Mononuclear cell (primary cell): ENCODE measurements around the gene APOBEC2. TPM values are rescaled to one million over a fixed set of nuclear protein-coding genes. Genes with fewer than 3 reads are reported as not detected.

Experiments
- H3K27me3 ChIP-seq: 2 replicates; pipeline ENCODE4 v1.6.0; 2011; ENCODE audit warnings: low read length, control low read depth; ENCODE audit not compliant: insufficient read depth
- H3K4me1 ChIP-seq: 2 replicates; pipeline ENCODE4 v1.5.1; 2011; ENCODE audit warnings: mild to moderate bottlenecking, low read length, control low read depth; ENCODE audit not compliant: insufficient read depth
- H3K4me3 ChIP-seq: 2 replicates; pipeline ENCODE4 v1.5.1; 2011; ENCODE audit warnings: mild to moderate bottlenecking, low read length, moderate library complexity
- H3K9me3 ChIP-seq: 2 replicates; pipeline ENCODE4 v1.5.1; 2011; ENCODE audit warnings: low read depth, mild to moderate bottlenecking, control low read depth, low read length
- total RNA-seq: library from RNA; depleted of rRNA; stranded (reverse); fragments of >200 nt; gene quantifications from one replicate; pipeline ENCODE4 v1.2.3, GENCODE V29; 2012

The APOBEC2 gene
- total RNA-seq, 1 donor, result not detected

DNA sequence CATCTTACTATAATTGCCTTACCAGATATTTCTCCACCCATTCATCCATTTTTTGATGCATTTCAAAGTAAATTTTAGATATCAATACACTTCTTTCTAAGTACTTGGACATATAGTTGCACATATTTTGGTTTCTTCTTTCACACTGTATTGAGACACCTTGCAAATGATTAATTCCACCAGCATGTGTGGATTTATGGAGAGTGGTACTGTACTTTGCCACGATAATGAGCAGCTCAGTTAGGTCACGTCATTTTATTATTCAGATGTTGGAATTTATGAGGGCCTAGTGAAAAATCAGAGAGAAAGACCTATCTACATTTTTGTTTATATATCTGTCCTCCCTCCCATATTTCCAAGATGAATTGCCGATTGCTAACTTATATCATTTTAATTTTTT lies 25.1 kb downstream of the APOBEC2 start:
- peaks cover 38% of the 10 kb centered on the region for H3K4me1 ChIP-seq
- no peak overlapping the region for H3K4me3 ChIP-seq
- no peaks in the 10 kb centered on the region for H3K27me3 ChIP-seq
- H3K9me3 ChIP-seq, result no peaks in the 10 kb centered on the region

DNA sequence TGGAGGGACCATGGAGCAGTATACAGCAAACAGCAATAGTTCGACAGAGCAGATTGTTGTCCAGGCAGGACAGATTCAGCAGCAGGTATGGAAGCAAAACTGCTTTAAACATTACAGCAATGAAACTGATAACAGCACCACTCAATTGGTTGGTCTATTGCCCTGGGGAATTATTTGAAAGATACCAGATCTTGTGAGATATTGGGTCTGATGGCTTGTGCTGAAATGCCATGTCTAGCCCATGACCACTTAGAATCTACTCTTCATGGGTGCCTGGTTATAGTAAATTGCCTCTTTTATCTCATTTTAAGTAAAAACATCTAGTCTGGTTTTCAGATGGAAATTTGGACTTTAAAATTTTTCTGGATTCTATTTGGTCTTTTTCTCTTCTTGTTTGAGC lies 26.1 kb downstream of the APOBEC2 start:
- Histone ChIP-seq H3K4me3 (no peak overlapping the region), H3K9me3 (no peaks in the 10 kb centered on the region), H3K4me1 (peaks cover 36% of the 10 kb centered on the region), H3K27me3 (no peaks in the 10 kb centered on the region)

GRCh38 chr6:41080621-41081020 lies 27.6 kb downstream of the APOBEC2 start:
- Histone ChIP-seq H3K27me3 (no peaks in the 10 kb centered on the region), H3K4me3 (no peak overlapping the region), H3K9me3 (no peaks in the 10 kb centered on the region), H3K4me1 (peaks cover 23% of the 10 kb centered on the region)

GRCh38 chr6:41083072-41083471 lies 30.1 kb downstream of the APOBEC2 start:
- Histone ChIP-seq H3K27me3 (no peaks in the 10 kb centered on the region), H3K9me3 (no peaks in the 10 kb centered on the region), H3K4me3 (no peak overlapping the region), H3K4me1 (peaks cover 17% of the 10 kb centered on the region)

DNA sequence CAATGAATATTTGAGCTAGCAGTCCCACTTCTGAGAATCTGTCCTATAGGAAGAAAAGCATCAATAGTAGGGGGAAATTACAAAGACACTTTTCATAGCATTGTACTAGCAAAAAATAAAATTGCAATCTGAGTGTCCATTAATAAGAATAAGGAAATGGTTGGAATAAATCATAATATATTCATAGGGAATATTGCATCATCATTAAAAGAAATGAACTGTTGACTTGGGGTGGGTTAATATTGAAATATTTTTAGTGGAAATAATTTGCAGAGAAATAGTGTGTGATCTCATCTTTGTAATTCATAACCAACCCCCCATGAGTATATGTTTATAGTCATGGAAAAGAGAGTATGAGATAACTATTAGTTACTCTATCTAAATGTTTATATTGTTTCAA lies 32.2 kb downstream of the APOBEC2 start:
- Histone ChIP-seq H3K27me3 (no peaks in the 10 kb centered on the region), H3K9me3 (no peaks in the 10 kb centered on the region), H3K4me3 (no peak overlapping the region), H3K4me1 (peaks cover 12% of the 10 kb centered on the region)

DNA sequence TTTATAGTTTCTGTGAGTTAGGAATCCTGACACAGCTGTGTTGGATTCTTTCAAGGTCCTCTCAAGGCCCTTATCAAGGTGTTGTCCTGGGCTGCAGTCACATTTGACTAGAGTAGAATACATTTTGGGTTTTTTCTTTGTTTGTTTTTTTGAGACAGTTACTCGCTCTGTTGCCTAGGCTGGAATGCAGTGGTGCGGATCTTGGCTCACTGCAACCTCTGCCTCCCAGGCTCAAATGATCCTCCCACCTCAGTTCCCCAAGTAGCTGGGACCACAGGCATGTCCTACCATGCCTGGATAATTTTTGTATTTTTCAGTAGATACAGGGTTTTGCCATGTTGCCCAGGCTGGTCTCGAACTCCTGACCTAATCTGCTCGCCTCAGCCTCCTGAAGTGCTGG lies 35.4 kb downstream of the APOBEC2 start:
- Histone ChIP-seq H3K4me3 (no peak overlapping the region), H3K27me3 (no peaks in the 10 kb centered on the region), H3K9me3 (no peaks in the 10 kb centered on the region), H3K4me1 (no peaks in the 10 kb centered on the region)

GRCh38 chr6:41090841-41091761 lies 38.1 kb downstream of the APOBEC2 start:
- Histone ChIP-seq H3K4me1 (no peaks in the 10 kb centered on the region), H3K27me3 (no peaks in the 10 kb centered on the region), H3K4me3 (no peak overlapping the region), H3K9me3 (no peaks in the 10 kb centered on the region)

- Histone ChIP-seq H3K9me3 (no peaks in the 10 kb centered on the region), H3K4me3 (no peak overlapping the region), H3K27me3 (no peaks in the 10 kb centered on the region), H3K4me1 (no peaks in the 10 kb centered on the region)
These were observed 39.6 kb downstream of the APOBEC2 start for GRCh38 chr6:41092421-41093140.

DNA sequence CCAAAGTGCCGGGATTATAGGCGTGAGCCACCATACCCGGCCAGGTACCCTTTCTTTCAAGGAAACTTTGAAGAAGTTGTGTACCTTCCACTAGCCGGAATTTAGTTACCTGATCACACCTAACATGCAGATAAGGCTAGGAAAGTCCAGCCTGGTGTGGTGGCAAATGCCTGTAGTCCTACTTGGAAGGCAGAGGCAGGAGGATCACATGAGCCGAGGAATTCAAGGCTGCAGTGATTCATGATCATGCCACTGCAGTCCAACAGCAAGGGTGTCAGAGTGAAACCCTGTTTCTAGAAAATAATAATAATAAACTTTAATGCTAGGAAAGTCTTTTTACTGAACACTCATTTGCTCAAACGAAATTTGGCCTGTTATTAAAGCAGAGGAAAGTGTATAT lies 40.7 kb downstream of the APOBEC2 start:
- Histone ChIP-seq H3K4me1 (no peaks in the 10 kb centered on the region), H3K4me3 (no peak overlapping the region), H3K9me3 (no peaks in the 10 kb centered on the region), H3K27me3 (no peaks in the 10 kb centered on the region)

DNA sequence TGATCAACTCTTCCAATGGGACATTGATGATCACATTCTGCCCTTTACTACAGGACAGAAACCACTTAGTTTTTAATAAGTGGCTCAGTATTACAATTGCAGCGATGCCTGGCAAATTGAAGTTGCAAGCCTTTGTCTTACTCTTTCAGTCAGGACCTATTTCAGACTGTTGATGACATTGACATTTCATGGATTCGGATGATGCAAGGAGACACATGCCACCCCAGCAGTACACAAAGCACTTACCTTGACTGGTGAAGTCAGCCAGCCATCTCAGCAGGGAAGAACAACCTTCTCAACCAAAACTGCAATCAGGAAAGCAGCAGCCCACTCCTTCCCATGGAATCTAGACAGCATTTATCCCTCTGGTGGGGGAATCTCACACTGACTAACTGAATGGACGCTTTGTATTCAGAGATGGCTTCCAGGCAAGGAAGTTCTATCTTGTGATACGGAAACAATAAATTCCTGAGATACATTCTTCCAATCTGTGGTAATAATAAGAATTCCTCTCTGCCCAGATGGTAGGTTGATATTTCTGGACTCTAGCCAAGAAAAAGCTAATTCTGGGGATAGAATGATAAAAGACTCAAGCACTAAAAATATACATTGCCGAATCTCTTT lies 44.6 kb downstream of the APOBEC2 start:
- H3K9me3 ChIP-seq, result no peaks in the 10 kb centered on the region
- H3K4me1 ChIP-seq, result no peaks in the 10 kb centered on the region
- no peaks in the 10 kb centered on the region for H3K27me3 ChIP-seq
- no peak overlapping the region for H3K4me3 ChIP-seq

DNA sequence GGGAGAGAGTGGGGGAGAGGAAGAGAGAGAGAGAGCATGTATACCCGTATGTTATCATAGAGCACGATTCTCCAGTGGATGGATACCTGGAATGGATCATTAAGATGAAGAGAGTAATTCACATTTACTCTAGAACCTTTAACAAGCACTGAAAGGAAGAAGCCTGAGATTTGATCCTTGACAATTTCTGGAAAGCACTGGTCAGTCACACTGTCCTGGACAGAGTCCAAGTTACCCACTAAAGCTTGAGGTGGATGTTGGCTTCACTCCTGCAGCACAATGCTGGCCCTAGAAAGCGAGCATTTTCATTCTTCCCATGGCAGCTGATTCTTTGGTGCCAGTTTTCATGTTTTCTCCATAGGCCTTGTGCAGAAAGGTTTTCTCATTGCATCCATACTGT lies 45.4 kb downstream of the APOBEC2 start:
- H3K9me3 ChIP-seq, result no peaks in the 10 kb centered on the region
- H3K4me3 ChIP-seq, result no peak overlapping the region
- no peaks in the 10 kb centered on the region for H3K27me3 ChIP-seq
- H3K4me1 ChIP-seq, result no peaks in the 10 kb centered on the region

DNA sequence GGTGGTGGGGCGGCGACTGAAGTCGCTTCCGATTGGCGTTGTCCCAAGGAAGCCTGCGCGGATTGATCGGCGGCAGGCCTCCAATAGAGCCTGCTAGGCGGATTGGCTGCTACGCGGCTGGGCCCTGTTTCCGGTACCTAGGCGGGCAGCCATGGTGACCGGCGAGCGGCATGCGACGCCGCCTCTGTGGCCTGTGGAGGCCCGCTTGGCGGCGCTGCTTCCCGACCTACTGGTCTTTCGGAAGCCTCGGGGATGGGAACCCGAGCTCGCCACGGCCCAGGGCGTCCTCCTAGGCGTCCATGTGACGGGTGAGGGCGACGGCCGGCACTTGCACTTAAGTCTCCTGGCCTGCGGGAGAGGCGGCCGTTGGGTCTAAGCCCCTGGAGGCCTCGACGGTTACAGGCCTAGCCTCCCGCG lies 47.9 kb downstream of the APOBEC2 start:
- Histone ChIP-seq H3K4me3 (no peak overlapping the region), H3K4me1 (no peaks in the 10 kb centered on the region), H3K27me3 (no peaks in the 10 kb centered on the region), H3K9me3 (no peaks in the 10 kb centered on the region)

DNA sequence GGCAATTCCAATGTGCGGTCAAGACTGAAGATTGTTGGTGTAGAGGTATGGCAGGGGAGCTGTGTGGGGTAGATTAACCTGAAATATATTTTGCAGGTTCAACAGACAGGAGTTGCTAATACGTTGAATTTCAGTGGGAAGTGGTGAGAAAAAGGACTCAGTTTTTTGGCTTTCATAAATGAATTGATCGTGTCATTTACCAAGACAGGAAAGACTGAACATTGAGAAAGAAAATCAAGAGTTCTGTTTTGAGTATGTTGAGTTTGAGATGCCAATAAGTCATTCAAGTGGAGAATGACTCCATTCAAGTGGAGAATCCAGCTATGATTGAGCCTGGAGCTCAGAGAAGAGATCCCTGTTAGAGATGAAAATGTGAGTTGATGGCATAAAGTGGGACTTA lies 50.8 kb downstream of the APOBEC2 start:
- Histone ChIP-seq H3K27me3 (no peaks in the 10 kb centered on the region), H3K4me3 (no peak overlapping the region), H3K4me1 (no peaks in the 10 kb centered on the region), H3K9me3 (no peaks in the 10 kb centered on the region)

- H3K4me3 ChIP-seq, result no peak overlapping the region
- no peaks in the 10 kb centered on the region for H3K9me3 ChIP-seq
- no peaks in the 10 kb centered on the region for H3K27me3 ChIP-seq
- no peaks in the 10 kb centered on the region for H3K4me1 ChIP-seq
These were observed 58.0 kb downstream of the APOBEC2 start for GRCh38 chr6:41111017-41111416.
